H1 (cell line): Measurements from ENCODE around the gene SLC43A1. TPM values are rescaled to one million over a fixed set of nuclear protein-coding genes. Genes with fewer than 3 reads are reported as not detected.

Source experiments
- ASH2L ChIP-seq: fragments of 200-600, 300-600 bp; sonication (generic); IDR thresholded peaks from one replicate; pipeline ENCODE4 v1.7.1; 2017; ENCODE audit warnings: low read length
- ATF2 ChIP-seq: IDR thresholded peaks from 2 replicates; pipeline ENCODE4 v1.6.1; 2012; ENCODE audit warnings: low read length, inconsistent platforms
- BACH1 ChIP-seq: IDR thresholded peaks from 2 replicates; pipeline ENCODE4 v1.6.1; 2012; ENCODE audit warnings: low read length, improper control_type of control experiment
- FOSL1 ChIP-seq: IDR thresholded peaks from 2 replicates; pipeline ENCODE4 v1.6.1; 2011; ENCODE audit warnings: mild to moderate bottlenecking, low read depth, low read length, moderate library complexity; ENCODE audit not compliant: insufficient read depth
- HDAC2 ChIP-seq, 2 experiments: fragments of 300-600 bp in 1 of 2; sonication (generic) in 1 of 2; IDR thresholded peaks; 2 replicates each; pipeline ENCODE4 v1.6.1; 2011 to 2012; ENCODE audit warnings: low read depth in 2 of 2, low read length in 2 of 2, mild to moderate bottlenecking in 2 of 2, moderate library complexity in 2 of 2, borderline replicate concordance in 1 of 2, inconsistent platforms in 1 of 2
- JUN ChIP-seq: IDR thresholded peaks from 2 replicates; pipeline ENCODE4 v1.6.1; 2011; ENCODE audit warnings: low read depth, mild to moderate bottlenecking, improper control_type of control experiment, low read length
- KDM1A ChIP-seq: fragments of 200-600, 300-600 bp; sonication (generic); IDR thresholded peaks from 2 replicates; pipeline ENCODE4 v1.7.1; 2016; ENCODE audit warnings: mild to moderate bottlenecking, low read length, borderline replicate concordance
- KDM5A ChIP-seq: fragments of 200-600 bp; IDR thresholded peaks from 2 replicates; pipeline ENCODE4 v1.7.1; 2012; ENCODE audit warnings: mild to moderate bottlenecking, low read length, inconsistent platforms, mixed read lengths
- NANOG ChIP-seq: IDR thresholded peaks from 2 replicates; pipeline ENCODE4 v1.6.1; 2011; ENCODE audit warnings: low read length, low read depth, mild to moderate bottlenecking, inconsistent platforms; ENCODE audit not compliant: insufficient read depth, poor library complexity, severe bottlenecking
- POU5F1 ChIP-seq: IDR thresholded peaks from 2 replicates; pipeline ENCODE4 v1.6.1; 2011; ENCODE audit warnings: low read depth, mild to moderate bottlenecking, low read length, moderate library complexity
- RXRA ChIP-seq: IDR thresholded peaks from 2 replicates; pipeline ENCODE4 v1.6.1; 2011; ENCODE audit warnings: low read depth, mild to moderate bottlenecking, low read length, moderate library complexity; ENCODE audit not compliant: insufficient read depth
- SIN3A ChIP-seq, 2 experiments: IDR thresholded peaks in 1 of 2; conservative IDR thresholded peaks in 1 of 2; 2 replicates each; pipeline ENCODE4 v1.6.1; 2011 to 2012; ENCODE audit warnings: low read length in 2 of 2, improper control_type of control experiment in 1 of 2, low read depth in 1 of 2, mild to moderate bottlenecking in 1 of 2
- SP4 ChIP-seq: IDR thresholded peaks from 2 replicates; pipeline ENCODE4 v1.6.1; 2012; ENCODE audit warnings: low read length, inconsistent platforms
- SRF ChIP-seq: IDR thresholded peaks from 2 replicates; pipeline ENCODE4 v1.6.1; 2011; ENCODE audit warnings: mild to moderate bottlenecking, low read depth, low read length, moderate library complexity
- TEAD4 ChIP-seq: IDR thresholded peaks from 2 replicates; pipeline ENCODE4 v1.6.1; 2012; ENCODE audit warnings: low read depth, low read length, inconsistent platforms, mixed read lengths
- USF2 ChIP-seq: IDR thresholded peaks from 2 replicates; pipeline ENCODE4 v1.6.1; 2011; ENCODE audit warnings: low read length, improper control_type of control experiment
- polyA plus RNA-seq, 7 experiments: library from polyadenylated mRNA; depleted of rRNA in 3 of 7; stranded (reverse) in 5 of 7; unstranded in 2 of 7; fragments of >200 nt in 5 of 7; fragments of 200-250 nt in 2 of 7; gene quantifications; 1 replicate in 5 of 7; 2 replicates in 1 of 7; 4 replicates in 1 of 7; pipeline versions ENCODE4 v1.2.1 to v1.2.3, GENCODE V29; 2011 to 2013; ENCODE audit warnings: missing spikeins in 2 of 7, mixed read lengths in 2 of 7
- total RNA-seq: library from RNA; stranded (reverse); fragmentation: NEBNext Ultra II Directional; extraction: Animal tissue kit (Norgen Biotek cat#: 25700); gene quantifications from 2 replicates; pipeline ENCODE4 v1.2.1, GENCODE V29; 2021

SLC43A1 gene
- total and polyA plus RNA-seq, 2 of the 8 experiments (the other 6 are each of a cell fraction or from before 2014, with no cell fraction given) = 34.5 to 58.0 TPM

- TF ChIP-seq SIN3A (conservative IDR thresholded peaks at IDR 0.05 in 1 of 2, IDR thresholded peaks at IDR 0.05 in 1 of 2; ENCODE audit: low read depth in 1 of 2, low read length in 2 of 2) (no peak), SP4 (no peak), RXRA (no peak), TEAD4 (no peak), FOSL1 (no peak), KDM1A (peak; percentile 94), ASH2L (peak; percentile 28), KDM5A (no peak), BACH1 (no peak), JUN (no peak), HDAC2 (IDR thresholded peaks at IDR 0.05; ENCODE audit: borderline replicate concordance in 1 of 2, low read depth in 2 of 2, low read length in 2 of 2) (peak in 1 of 2 experiments; percentile 92; a peak in 2 of 4 replicates), USF2 (no peak), NANOG (no peak), ATF2 (no peak), POU5F1 (no peak), SRF (no peak)
These were observed 50.8 kb downstream of the SLC43A1 start (continued) for GRCh38 chr11:57464539-57465181.
